Nephron (organoid): ENCODE measurements around the gene CTXND1.

ENCODE experiments used
- H3K27ac Mint-ChIP-seq, 3 experiments: 2 replicates each; pipeline ENCODE4 v1.8.0; 2020; ENCODE audit warnings: mixed read lengths in 3 of 3, mild to moderate bottlenecking in 2 of 3, moderate library complexity in 1 of 3
- H3K27me3 Mint-ChIP-seq: 2 replicates; pipeline ENCODE4 v1.8.0; 2021; ENCODE audit warnings: low read depth, mild to moderate bottlenecking, moderate library complexity, mixed read lengths
- H3K36me3 Mint-ChIP-seq: 2 replicates; pipeline ENCODE4 v1.8.0; 2020; ENCODE audit warnings: low read depth, mixed read lengths
- H3K4me1 Mint-ChIP-seq: 2 replicates; pipeline ENCODE4 v1.8.0; 2020; ENCODE audit warnings: mixed read lengths
- H3K4me3 Mint-ChIP-seq, 3 experiments: 2 replicates each; pipeline ENCODE4 v1.8.0; 2020; ENCODE audit warnings: mild to moderate bottlenecking in 3 of 3, mixed read lengths in 3 of 3, moderate library complexity in 2 of 3
- H3K9me3 Mint-ChIP-seq: 2 replicates; pipeline ENCODE4 v1.8.0; 2020; ENCODE audit warnings: mixed read lengths
- TF ChIP-seq, protein P1 (sequence below), 3 experiments: fragments of 200-600 bp; sonication (generic); IDR thresholded peaks; one replicate each; pipeline ENCODE4 v1.5.0; 2021; ENCODE audit warnings: antibody characterized with exemption in 3 of 3; ENCODE audit not compliant: unreplicated experiment in 3 of 3

CTXND1 gene

DNA sequence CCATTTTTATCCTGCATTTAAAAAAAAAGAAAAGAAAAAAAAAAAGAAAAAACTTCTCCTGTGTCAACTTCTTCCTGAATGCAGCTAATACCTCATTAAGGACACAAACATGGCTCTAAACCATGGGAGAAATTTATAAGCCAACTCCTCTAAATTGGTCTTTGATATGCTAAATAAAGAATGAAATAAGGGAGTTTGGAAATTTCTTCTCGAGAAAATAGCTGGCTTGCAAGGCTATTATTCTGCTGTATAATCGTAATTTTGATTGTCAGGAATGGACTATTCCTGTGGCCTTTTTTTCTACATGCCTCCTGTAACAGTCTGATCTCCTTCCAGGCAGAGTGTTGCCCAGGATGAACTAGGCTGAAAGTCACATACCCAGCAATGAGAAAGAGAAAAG is 20.6 kb downstream of the CTXND1 start:
- H3K4me1 Mint-ChIP-seq, result peaks cover 11% of the 10 kb centered on the region
- TF ChIP-seq, protein P1, sequence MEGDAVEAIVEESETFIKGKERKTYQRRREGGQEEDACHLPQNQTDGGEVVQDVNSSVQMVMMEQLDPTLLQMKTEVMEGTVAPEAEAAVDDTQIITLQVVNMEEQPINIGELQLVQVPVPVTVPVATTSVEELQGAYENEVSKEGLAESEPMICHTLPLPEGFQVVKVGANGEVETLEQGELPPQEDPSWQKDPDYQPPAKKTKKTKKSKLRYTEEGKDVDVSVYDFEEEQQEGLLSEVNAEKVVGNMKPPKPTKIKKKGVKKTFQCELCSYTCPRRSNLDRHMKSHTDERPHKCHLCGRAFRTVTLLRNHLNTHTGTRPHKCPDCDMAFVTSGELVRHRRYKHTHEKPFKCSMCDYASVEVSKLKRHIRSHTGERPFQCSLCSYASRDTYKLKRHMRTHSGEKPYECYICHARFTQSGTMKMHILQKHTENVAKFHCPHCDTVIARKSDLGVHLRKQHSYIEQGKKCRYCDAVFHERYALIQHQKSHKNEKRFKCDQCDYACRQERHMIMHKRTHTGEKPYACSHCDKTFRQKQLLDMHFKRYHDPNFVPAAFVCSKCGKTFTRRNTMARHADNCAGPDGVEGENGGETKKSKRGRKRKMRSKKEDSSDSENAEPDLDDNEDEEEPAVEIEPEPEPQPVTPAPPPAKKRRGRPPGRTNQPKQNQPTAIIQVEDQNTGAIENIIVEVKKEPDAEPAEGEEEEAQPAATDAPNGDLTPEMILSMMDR (IDR thresholded peaks at IDR 0.05; ENCODE audit: unreplicated experiment in 3 of 3), result no peak

DNA sequence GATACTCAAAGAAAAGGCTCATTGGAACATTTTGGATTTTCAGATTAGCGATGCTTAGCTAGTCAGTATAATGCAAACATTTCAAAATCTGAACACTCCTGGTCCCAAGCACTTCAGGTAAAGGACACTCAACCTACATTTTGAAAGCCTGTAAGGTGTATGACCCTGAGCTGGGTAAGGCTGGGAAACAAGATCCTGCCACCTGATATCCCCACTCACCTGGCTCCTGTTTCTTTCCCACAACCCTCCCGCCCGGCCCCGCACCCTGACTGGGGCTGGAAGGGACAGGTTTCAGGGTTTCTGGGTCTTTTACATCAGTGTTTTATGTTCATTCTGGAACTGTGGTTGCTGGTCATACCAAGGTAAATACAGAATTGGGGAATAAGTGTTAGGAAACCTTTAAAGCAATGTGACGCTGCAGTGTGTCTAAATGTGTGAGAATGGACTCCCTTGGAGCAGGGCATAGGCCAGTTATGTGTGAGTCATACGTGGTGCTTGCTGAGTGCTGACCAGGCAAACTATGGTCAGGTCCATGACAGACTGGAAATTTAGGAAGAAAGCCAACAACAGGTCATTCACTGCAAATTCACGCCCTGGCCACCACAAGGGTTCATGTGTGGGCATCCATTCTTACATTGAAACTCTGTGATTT is 22.9 kb downstream of the CTXND1 start:
- H3K36me3 Mint-ChIP-seq, result no peaks in the 10 kb centered on the region
- no peak overlapping the region for H3K4me3 Mint-ChIP-seq
- peaks cover 4% of the 10 kb centered on the region for H3K9me3 Mint-ChIP-seq

More for the DNA sequence above, 20.6 kb downstream of the CTXND1 start:
- Mint-ChIP-seq H3K36me3 (no peaks in the 10 kb centered on the region), H3K4me3 (no peak overlapping the region), H3K9me3 (no peaks in the 10 kb centered on the region), H3K27ac (no peak overlapping the region), H3K27me3 (peaks cover 5% of the 10 kb centered on the region)

DNA sequence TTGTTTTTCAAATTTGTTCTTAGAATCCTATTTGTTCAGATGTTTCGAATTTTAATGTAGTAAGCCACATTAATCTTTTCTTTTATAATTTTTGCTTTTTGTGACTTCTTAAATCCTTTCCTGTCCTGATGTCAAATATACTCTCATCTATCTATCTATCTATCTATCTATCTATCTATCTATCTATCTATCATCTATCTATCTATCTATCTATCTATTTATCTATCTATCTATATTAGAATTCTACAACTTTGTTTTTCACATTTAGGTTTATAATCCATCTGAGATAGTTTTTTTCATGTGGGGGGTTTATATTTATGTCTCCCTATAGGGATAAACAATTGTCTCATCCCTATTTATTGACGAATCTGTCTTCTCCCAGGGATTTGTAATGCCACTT is 32.1 kb downstream of the CTXND1 start:
- Mint-ChIP-seq H3K36me3 (no peaks in the 10 kb centered on the region), H3K27me3 (no peaks in the 10 kb centered on the region), H3K9me3 (no peaks in the 10 kb centered on the region), H3K27ac (no peak overlapping the region), H3K4me1 (no peaks in the 10 kb centered on the region), H3K4me3 (no peak overlapping the region)
- TF ChIP-seq, protein P1 (IDR thresholded peaks at IDR 0.05; ENCODE audit: unreplicated experiment in 3 of 3), result no peak

More for the DNA sequence above, 22.9 kb downstream of the CTXND1 start:
- TF ChIP-seq, protein P1 (IDR thresholded peaks at IDR 0.05; ENCODE audit: unreplicated experiment in 3 of 3), result no peak
- Mint-ChIP-seq H3K4me1 (peaks cover 11% of the 10 kb centered on the region), H3K27ac (no peak overlapping the region), H3K27me3 (peaks cover 5% of the 10 kb centered on the region)

- Mint-ChIP-seq H3K9me3 (peaks cover 10% of the 10 kb centered on the region), H3K4me3 (no peak overlapping the region), H3K36me3 (no peaks in the 10 kb centered on the region), H3K4me1 (no peaks in the 10 kb centered on the region), H3K27me3 (no peaks in the 10 kb centered on the region), H3K27ac (no peak overlapping the region)
- TF ChIP-seq, protein P1 (IDR thresholded peaks at IDR 0.05; ENCODE audit: unreplicated experiment in 3 of 3), result no peak
Measured at GRCh38 chr15:80217327-80217900, 34.6 kb downstream of the CTXND1 start.

GRCh38 chr15:80216911-80217310 is 35.1 kb downstream of the CTXND1 start:
- Mint-ChIP-seq H3K4me1 (no peaks in the 10 kb centered on the region), H3K9me3 (peaks cover 12% of the 10 kb centered on the region), H3K27me3 (no peaks in the 10 kb centered on the region), H3K36me3 (no peaks in the 10 kb centered on the region), H3K27ac (no peak overlapping the region), H3K4me3 (no peak overlapping the region)
- TF ChIP-seq, protein P1 (IDR thresholded peaks at IDR 0.05; ENCODE audit: unreplicated experiment in 3 of 3), result no peak

GRCh38 chr15:80216141-80216540 is 35.9 kb downstream of the CTXND1 start:
- Mint-ChIP-seq H3K27me3 (no peaks in the 10 kb centered on the region), H3K4me1 (no peaks in the 10 kb centered on the region), H3K27ac (no peak overlapping the region), H3K9me3 (peaks cover 12% of the 10 kb centered on the region), H3K4me3 (no peak overlapping the region), H3K36me3 (no peaks in the 10 kb centered on the region)
- TF ChIP-seq, protein P1 (IDR thresholded peaks at IDR 0.05; ENCODE audit: unreplicated experiment in 3 of 3), result no peak
